Right lobe of liver (tissue), 6 donors: Measurements from ENCODE around the gene TLE4. TPM values are rescaled to one million over a fixed set of nuclear protein-coding genes. Genes with fewer than 3 reads are reported as not detected.

Experiments
- ATAC-seq, 4 donors: fragments of 200-7000 bp; cut with Tn5 transposase; one replicate each; pipeline ENCODE4 v1.9.1; 2020; ENCODE audit warnings: mild to moderate bottlenecking in 4 of 4, moderate library complexity in 4 of 4
- DNase-seq, 3 donors: peaks; one replicate each; pipeline ENCODE4 v3.0.0-alpha.2; 2020
- H3K27ac ChIP-seq, 3 donors: fragments of 200-600 bp; one replicate each; pipeline ENCODE4 v1.8.0; 2022
- H3K27me3 ChIP-seq, 2 donors: fragments of 200-600 bp; one replicate each; pipeline ENCODE4 v1.8.0; 2022
- H3K36me3 ChIP-seq, 4 donors: fragments of 200-600 bp; sonication (generic) in 1 of 4; one replicate each; pipeline versions ENCODE4 v1.5.1 to v1.8.0; 2017 to 2022; ENCODE audit warnings: control low read depth in 1 of 4
- H3K4me1 ChIP-seq, 4 donors: fragments of 200-600 bp; sonication (generic) in 1 of 4; one replicate each; pipeline versions ENCODE4 v1.5.1 to v1.8.0; 2017 to 2022; ENCODE audit warnings: control low read depth in 1 of 4
- H3K4me3 ChIP-seq, 3 donors: fragments of 200-600 bp; one replicate each; pipeline ENCODE4 v1.8.0; 2022
- H3K9me3 ChIP-seq, 4 donors: fragments of 200-600 bp; sonication (generic) in 1 of 4; one replicate each; pipeline versions ENCODE4 v1.5.1 to v1.8.0; 2017 to 2022; ENCODE audit warnings: control low read depth in 1 of 4
- CTCF ChIP-seq, 4 donors: fragments of 200-600 bp in 3 of 4; fragments of 450-650 bp in 1 of 4; IDR thresholded peaks; one replicate each; pipeline versions ENCODE4 v1.5.1 to v1.8.0; 2016 to 2022; ENCODE audit warnings: antibody characterized with exemption in 4 of 4, mild to moderate bottlenecking in 2 of 4
- POLR2A ChIP-seq: fragments of 450-650 bp; IDR thresholded peaks from one replicate; pipeline ENCODE4 v1.6.1; 2017; ENCODE audit warnings: antibody characterized with exemption, mild to moderate bottlenecking
- WGBS: methylation state at CpG from one replicate; pipeline ENCODE4 v1.1.6; 2018; ENCODE audit warnings: low coverage, low lambda C conversion rate; ENCODE audit not compliant: insufficient coverage; ENCODE audit errors: missing lambda C conversion rate; 5-methylcytosine and 5-hydroxymethylcytosine counted together
- intact Hi-C, 2 donors: fragments of 100-400 bp; cut with DNase I; formaldehyde crosslinking; loops; one replicate each; pipeline versions ENCODE4 v1.11.2 to v1.14.1; 2022
- total RNA-seq, 6 experiments: library from RNA; depleted of rRNA in 2 of 6; stranded (reverse); fragments of >200 nt in 2 of 6; fragmentation: NEBNext Ultra II Directional in 3 of 6; extraction: Animal tissue kit (Norgen Biotek cat#: 25700) in 3 of 6; gene quantifications; one replicate each; pipeline versions ENCODE4 v1.1.0 to v1.2.4, GENCODE V29; 2016 to 2023
- donor health status: DM: no; HTN: yes; CAD: no.
- donor health status: DM: no; HTN: no; CAD: no.
- donor health status: DM: no; HTN: no; CAD: no.
- donor health status: DM: no; HTN: yes; CAD: no.
- donor health status: DM: no; HTN: yes; CAD: no.

TLE4 gene
- total RNA-seq, 6 experiments from 2014 or later = 2.9 to 8.3 (median 5.7) TPM

- TF ChIP-seq CTCF (IDR thresholded peaks at IDR 0.05) (no peak), POLR2A (no peak)
- no peak for DNase-seq
- Histone ChIP-seq H3K4me1 (no peaks in the 10 kb centered on the region), H3K9me3 (no peaks in the 10 kb centered on the region), H3K36me3 (no peaks in the 10 kb centered on the region), H3K4me3 (no peak overlapping the region), H3K27ac (no peak overlapping the region), H3K27me3 (no peaks in the 10 kb centered on the region)
- 50% methylated on average over 2 of the region's 3 CpGs for WGBS
- no peak for ATAC-seq
- intact Hi-C loops = no loop called here
Measured at GRCh38 chr9:79764374-79764773, 192.6 kb downstream of the TLE4 start.

- H3K27ac ChIP-seq = no peak overlapping the region
- H3K27me3 ChIP-seq = no peaks in the 10 kb centered on the region
- no peaks in the 10 kb centered on the region for H3K4me1 ChIP-seq
- H3K36me3 ChIP-seq = no peaks in the 10 kb centered on the region
- 28% methylated on average over 5 of the region's 6 CpGs for WGBS
- DNase-seq (no peak), ATAC-seq (no peak)
- TF ChIP-seq POLR2A (no peak), CTCF (IDR thresholded peaks at IDR 0.05) (no peak)
- H3K9me3 ChIP-seq = no peaks in the 10 kb centered on the region
- intact Hi-C loops = no loop called here
- H3K4me3 ChIP-seq = no peak overlapping the region
Measured at GRCh38 chr9:79765466-79765865, 193.7 kb downstream of the TLE4 start.

GRCh38 chr9:79766091-79766490 lies 194.3 kb downstream of the TLE4 start:
- DNase-seq (no peak), ATAC-seq (no peak)
- 55% methylated on average over 2 of the region's 5 CpGs for WGBS
- H3K27me3 ChIP-seq = no peaks in the 10 kb centered on the region
- no peaks in the 10 kb centered on the region for H3K4me1 ChIP-seq
- H3K36me3 ChIP-seq = no peaks in the 10 kb centered on the region
- intact Hi-C loops = no loop called here
- no peak overlapping the region for H3K4me3 ChIP-seq
- no peak for TF ChIP-seq CTCF (IDR thresholded peaks at IDR 0.05)
- TF ChIP-seq POLR2A = no peak
- H3K9me3 ChIP-seq = no peaks in the 10 kb centered on the region
- no peak overlapping the region for H3K27ac ChIP-seq

- WGBS = 41% methylated on average over 3 of the region's 3 CpGs
- no peaks in the 10 kb centered on the region for H3K4me1 ChIP-seq
- no peak for ATAC-seq
- TF ChIP-seq CTCF (IDR thresholded peaks at IDR 0.05) (no peak), POLR2A (no peak)
- no peak overlapping the region for H3K4me3 ChIP-seq
- DNase-seq = no peak
- no peak overlapping the region for H3K27ac ChIP-seq
- intact Hi-C loops = no loop called here
- no peaks in the 10 kb centered on the region for H3K27me3 ChIP-seq
- no peaks in the 10 kb centered on the region for H3K9me3 ChIP-seq
- no peaks in the 10 kb centered on the region for H3K36me3 ChIP-seq
Measured at GRCh38 chr9:79768194-79768593, 196.4 kb downstream of the TLE4 start.
